Measurements from ENCODE around the gene RAD17.
"Not testable (repeated sequence)": the region's sequence is repeated elsewhere in the genome, so short reads cannot be mapped to it uniquely, and the experiment has no call there.

The RAD17 gene

DNA sequence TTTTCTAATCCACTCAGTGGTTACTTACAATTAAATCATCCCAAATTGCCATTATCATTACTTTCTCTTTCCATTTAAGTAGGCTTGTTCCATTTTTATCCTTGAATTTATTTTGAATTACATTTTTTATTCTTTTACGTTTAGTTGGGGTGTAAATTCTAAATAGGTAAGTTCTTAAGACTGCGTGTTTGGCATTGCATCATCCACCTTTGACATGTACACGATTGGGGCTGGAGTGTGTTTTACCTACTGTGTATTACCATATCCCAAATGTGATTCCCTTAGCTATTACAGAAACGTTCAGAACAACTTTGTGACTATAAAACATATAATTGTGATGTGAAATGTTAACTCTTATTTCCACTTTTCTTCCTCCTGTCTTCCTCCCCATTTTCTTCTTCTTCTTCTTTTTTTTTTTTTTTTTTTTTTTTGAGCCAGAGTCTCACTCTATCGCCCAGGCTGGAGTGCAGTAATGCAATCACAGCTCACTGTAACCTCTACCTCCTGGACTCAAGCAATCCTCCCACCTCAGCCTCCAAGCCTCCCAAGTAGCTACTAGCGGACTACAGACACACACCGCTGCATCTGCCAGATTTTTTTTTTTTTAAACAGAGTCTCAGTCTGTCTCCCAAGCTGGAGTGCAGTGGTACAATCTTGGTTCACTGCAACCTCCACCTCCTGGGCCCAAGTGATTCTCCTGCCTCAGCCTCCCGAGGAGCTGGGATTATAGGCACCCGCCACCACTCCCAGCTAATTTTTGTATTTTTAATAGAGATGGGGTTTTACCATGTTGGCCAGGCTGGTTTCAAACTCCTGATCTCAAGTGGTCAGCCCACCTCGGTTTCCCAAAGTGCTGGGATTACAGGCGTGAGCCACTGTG is 62.0 kb downstream of the RAD17 start:
- TF ChIP-seq, protein P1, sequence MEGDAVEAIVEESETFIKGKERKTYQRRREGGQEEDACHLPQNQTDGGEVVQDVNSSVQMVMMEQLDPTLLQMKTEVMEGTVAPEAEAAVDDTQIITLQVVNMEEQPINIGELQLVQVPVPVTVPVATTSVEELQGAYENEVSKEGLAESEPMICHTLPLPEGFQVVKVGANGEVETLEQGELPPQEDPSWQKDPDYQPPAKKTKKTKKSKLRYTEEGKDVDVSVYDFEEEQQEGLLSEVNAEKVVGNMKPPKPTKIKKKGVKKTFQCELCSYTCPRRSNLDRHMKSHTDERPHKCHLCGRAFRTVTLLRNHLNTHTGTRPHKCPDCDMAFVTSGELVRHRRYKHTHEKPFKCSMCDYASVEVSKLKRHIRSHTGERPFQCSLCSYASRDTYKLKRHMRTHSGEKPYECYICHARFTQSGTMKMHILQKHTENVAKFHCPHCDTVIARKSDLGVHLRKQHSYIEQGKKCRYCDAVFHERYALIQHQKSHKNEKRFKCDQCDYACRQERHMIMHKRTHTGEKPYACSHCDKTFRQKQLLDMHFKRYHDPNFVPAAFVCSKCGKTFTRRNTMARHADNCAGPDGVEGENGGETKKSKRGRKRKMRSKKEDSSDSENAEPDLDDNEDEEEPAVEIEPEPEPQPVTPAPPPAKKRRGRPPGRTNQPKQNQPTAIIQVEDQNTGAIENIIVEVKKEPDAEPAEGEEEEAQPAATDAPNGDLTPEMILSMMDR (IDR thresholded peaks at IDR 0.05; ENCODE audit: insufficient read depth, low read depth, low read length, missing control alignments), result no peak
- peak overlapping the region; percentile 49 for H3K4me3 ChIP-seq (ENCODE audit: low read depth, low read length)
- DNase-seq (ENCODE audit: low read depth), result peak; percentile 25

- peak overlapping the region; percentile 49 for H3K4me3 ChIP-seq (ENCODE audit: low read depth, low read length)
- DNase-seq (ENCODE audit: low read depth), result peak; percentile 87
Observed at GRCh38 chr5:69432412-69433206, 63.0 kb downstream of the RAD17 start.

GRCh38 chr5:69435276-69435884 is 65.8 kb downstream of the RAD17 start:
- not testable (repeated sequence) for H3K4me3 ChIP-seq (ENCODE audit: low read depth, low read length); DNase-seq (ENCODE audit: low read depth)

More at GRCh38 chr5:69432412-69433206, 63.0 kb downstream of the RAD17 start:
- TF ChIP-seq, protein P1 (IDR thresholded peaks at IDR 0.05; ENCODE audit: insufficient read depth, low read depth, low read length, missing control alignments), result no peak

DNA sequence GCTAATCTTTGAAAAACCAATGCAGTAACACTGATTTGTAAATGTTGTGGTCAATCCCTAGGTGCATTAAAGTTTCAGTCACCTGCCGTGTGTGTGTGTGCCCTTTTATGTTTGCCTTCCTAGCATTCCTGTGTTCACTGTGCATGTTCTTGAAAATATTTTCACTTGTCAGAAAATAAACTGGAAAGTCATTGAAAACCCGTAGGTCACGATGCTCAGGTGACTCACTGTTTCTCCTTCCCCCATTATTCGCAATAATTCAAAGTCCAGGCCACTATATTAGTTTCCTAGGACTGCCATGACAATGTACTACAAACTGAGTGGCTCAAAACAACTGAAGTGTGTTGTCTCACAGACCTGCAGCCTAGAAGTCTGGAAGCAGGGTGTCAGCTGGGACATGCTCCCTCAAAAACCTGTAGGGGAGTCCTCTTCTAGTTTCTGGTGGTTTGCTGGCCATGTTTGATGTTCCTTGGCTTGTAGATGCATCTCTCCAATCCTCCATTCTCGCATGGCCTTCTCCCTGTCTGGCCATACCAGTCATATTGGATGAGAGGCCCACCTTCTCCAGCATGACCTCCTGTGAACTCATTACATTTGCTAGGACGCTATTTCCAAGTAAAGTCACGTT is 74.6 kb downstream of the RAD17 start:
- DNase-seq (ENCODE audit: low read depth), result no peak
- TF ChIP-seq, protein P1 (IDR thresholded peaks at IDR 0.05; ENCODE audit: insufficient read depth, low read depth, low read length, missing control alignments), result no peak
- no peak overlapping the region for H3K4me3 ChIP-seq (ENCODE audit: low read depth, low read length)

GRCh38 chr5:69449511-69449910 is 79.9 kb downstream of the RAD17 start:
- DNase-seq (ENCODE audit: low read depth), result no peak
- no peak overlapping the region for H3K4me3 ChIP-seq (ENCODE audit: low read depth, low read length)
- TF ChIP-seq, protein P1 (IDR thresholded peaks at IDR 0.05; ENCODE audit: insufficient read depth, low read depth, low read length, missing control alignments), result no peak

GRCh38 chr5:69450116-69450515 is 80.5 kb downstream of the RAD17 start:
- no peak for DNase-seq (ENCODE audit: low read depth)
- TF ChIP-seq, protein P1 (IDR thresholded peaks at IDR 0.05; ENCODE audit: insufficient read depth, low read depth, low read length, missing control alignments), result no peak
- H3K4me3 ChIP-seq (ENCODE audit: low read depth, low read length), result no peak overlapping the region

- not testable (repeated sequence) for DNase-seq (ENCODE audit: low read depth); H3K4me3 ChIP-seq (ENCODE audit: low read depth, low read length)
Observed at GRCh38 chr5:69450527-69450926, 80.9 kb downstream of the RAD17 start.

Measured in GM12865 (cell line).